ENCODE measurements around the gene IHH.

DNA sequence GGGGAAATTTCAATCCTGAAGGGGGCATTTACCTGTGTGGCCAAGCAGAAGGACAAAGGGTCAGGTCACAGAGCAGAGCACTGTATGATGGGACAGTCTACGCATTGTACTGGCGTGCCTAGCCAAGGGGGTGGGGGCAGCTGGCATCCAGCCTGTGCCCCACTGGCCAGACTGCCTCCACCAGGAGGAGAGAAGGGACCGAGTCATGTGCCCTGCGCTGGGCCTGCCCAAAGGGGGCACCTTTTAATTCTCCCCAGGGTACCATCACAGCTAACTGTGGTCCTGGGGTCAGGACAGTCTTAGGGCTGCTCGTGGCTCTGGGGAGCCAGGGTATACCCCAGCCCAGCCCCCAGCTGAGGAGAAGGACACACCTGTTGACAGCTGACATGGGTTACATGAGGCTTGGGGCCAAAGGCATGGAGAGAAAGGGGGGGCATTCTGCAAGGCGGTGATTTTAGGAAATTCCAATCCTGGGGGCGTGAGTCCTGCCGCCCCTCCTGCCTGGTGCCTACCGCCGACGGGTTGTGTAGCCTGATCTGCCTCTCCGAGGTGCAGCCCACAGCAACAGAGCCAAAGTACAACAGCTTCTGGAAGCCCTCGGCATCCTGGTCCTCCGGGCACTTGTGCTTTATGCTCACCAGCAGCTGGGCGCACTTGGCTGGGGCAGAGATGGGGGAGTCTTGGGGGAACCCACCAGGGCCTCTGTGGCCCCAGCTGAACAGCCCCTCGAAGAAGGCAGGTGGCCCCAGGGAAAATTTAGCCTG is 30.4 kb downstream of the IHH start:
- TF ChIP-seq, protein P1, sequence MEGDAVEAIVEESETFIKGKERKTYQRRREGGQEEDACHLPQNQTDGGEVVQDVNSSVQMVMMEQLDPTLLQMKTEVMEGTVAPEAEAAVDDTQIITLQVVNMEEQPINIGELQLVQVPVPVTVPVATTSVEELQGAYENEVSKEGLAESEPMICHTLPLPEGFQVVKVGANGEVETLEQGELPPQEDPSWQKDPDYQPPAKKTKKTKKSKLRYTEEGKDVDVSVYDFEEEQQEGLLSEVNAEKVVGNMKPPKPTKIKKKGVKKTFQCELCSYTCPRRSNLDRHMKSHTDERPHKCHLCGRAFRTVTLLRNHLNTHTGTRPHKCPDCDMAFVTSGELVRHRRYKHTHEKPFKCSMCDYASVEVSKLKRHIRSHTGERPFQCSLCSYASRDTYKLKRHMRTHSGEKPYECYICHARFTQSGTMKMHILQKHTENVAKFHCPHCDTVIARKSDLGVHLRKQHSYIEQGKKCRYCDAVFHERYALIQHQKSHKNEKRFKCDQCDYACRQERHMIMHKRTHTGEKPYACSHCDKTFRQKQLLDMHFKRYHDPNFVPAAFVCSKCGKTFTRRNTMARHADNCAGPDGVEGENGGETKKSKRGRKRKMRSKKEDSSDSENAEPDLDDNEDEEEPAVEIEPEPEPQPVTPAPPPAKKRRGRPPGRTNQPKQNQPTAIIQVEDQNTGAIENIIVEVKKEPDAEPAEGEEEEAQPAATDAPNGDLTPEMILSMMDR (IDR thresholded peaks at IDR 0.05; ENCODE audit: extremely low read depth in 1 of 2, insufficient read depth in 1 of 2, low read depth in 1 of 2, low read length in 2 of 2), result no peak
- TF ChIP-seq POLR2A (IDR thresholded peaks at IDR 0.05; ENCODE audit: low read depth, low read length) (no peak), POLR2AphosphoS5 (IDR thresholded peaks at IDR 0.05; ENCODE audit: insufficient read depth, low read depth, low read length) (no peak), EZH2 (IDR thresholded peaks at IDR 0.05; ENCODE audit: borderline replicate concordance, low read depth, low read length, severe bottlenecking) (peak; percentile 39), GATA2 (IDR thresholded peaks at IDR 0.05; ENCODE audit: insufficient read depth, insufficient read length, low read depth, low read length) (no peak), JUN (IDR thresholded peaks at IDR 0.05; ENCODE audit: borderline replicate concordance, insufficient read depth, insufficient read length, low read depth) (no peak)
- TF ChIP-seq, protein P2, sequence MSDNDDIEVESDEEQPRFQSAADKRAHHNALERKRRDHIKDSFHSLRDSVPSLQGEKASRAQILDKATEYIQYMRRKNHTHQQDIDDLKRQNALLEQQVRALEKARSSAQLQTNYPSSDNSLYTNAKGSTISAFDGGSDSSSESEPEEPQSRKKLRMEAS (IDR thresholded peaks at IDR 0.05; ENCODE audit: insufficient read depth, insufficient read length), result no peak

Measured in endothelial cell of umbilical vein (primary cell).